Activated CD4-positive, alpha-beta T cell treated with anti-CD3 and anti-CD28 coated beads, Interleukin-2, amount 50 U/mL, for 24 hours (primary cell): Measurements from ENCODE around the gene PCK1.

Source experiments
- DNase-seq, 2 donors: peaks; one replicate each; pipeline ENCODE4 v3.0.0-alpha.2; 2020; ENCODE audit warnings: low read depth in 1 of 2, low spot score in 1 of 2

The PCK1 gene

GRCh38 chr20:57576002-57576401 is 15.1 kb downstream of the PCK1 start:
- no peak for DNase-seq

- DNase-seq, result no peak
These were observed 16.0 kb downstream of the PCK1 start for GRCh38 chr20:57576617-57577550.

GRCh38 chr20:57577679-57578475 is 17.0 kb downstream of the PCK1 start:
- no peak for DNase-seq

GRCh38 chr20:57578476-57579165 is 17.7 kb downstream of the PCK1 start:
- DNase-seq, result no peak

GRCh38 chr20:57579331-57579897 is 18.5 kb downstream of the PCK1 start:
- no peak for DNase-seq

GRCh38 chr20:57579898-57580447 is 19.1 kb downstream of the PCK1 start:
- no peak for DNase-seq

GRCh38 chr20:57580478-57581201 is 19.7 kb downstream of the PCK1 start:
- no peak for DNase-seq

- DNase-seq, result no peak
These were observed 20.5 kb downstream of the PCK1 start for GRCh38 chr20:57581202-57582028.

- DNase-seq, result no peak
These were observed 21.1 kb downstream of the PCK1 start for GRCh38 chr20:57582029-57582378.

GRCh38 chr20:57582432-57583288 is 21.8 kb downstream of the PCK1 start:
- no peak for DNase-seq

- no peak for DNase-seq
These were observed 22.7 kb downstream of the PCK1 start for GRCh38 chr20:57583289-57584257.

- no peak for DNase-seq
These were observed 24.0 kb downstream of the PCK1 start for GRCh38 chr20:57584768-57585461.

GRCh38 chr20:57585466-57586213 is 24.7 kb downstream of the PCK1 start:
- DNase-seq, result no peak

- no peak for DNase-seq
These were observed 25.5 kb downstream of the PCK1 start for GRCh38 chr20:57586370-57586793.

- no peak for DNase-seq
These were observed 26.0 kb downstream of the PCK1 start for GRCh38 chr20:57586943-57587277.
